IPS DF 6.9 (cell line): ENCODE data around the gene HOXB3.

Source experiments
- DNase-seq: peaks from one replicate; pipeline ENCODE4 v3.0.0-alpha.2; 2013; ENCODE audit warnings: low read depth, low spot score
- H3K27ac ChIP-seq: one replicate; pipeline ENCODE4 v1.5.1; 2013; ENCODE audit warnings: low read length, control low read depth
- H3K27me3 ChIP-seq: 2 replicates; pipeline ENCODE4 v1.6.1; 2013; ENCODE audit warnings: mild to moderate bottlenecking, low read length; ENCODE audit not compliant: control insufficient read depth, insufficient read depth
- H3K36me3 ChIP-seq: 2 replicates; pipeline ENCODE4 v1.6.1; 2013; ENCODE audit warnings: low read length; ENCODE audit not compliant: control insufficient read depth, insufficient read depth
- H3K4me1 ChIP-seq: 2 replicates; pipeline ENCODE4 v1.6.1; 2013; ENCODE audit warnings: low read length; ENCODE audit not compliant: control insufficient read depth, insufficient read depth
- H3K4me3 ChIP-seq: 2 replicates; pipeline ENCODE4 v1.5.1; 2013; ENCODE audit warnings: mild to moderate bottlenecking, low read length
- H3K9me3 ChIP-seq: 2 replicates; pipeline ENCODE4 v1.6.1; 2013; ENCODE audit warnings: low read length, inconsistent platforms; ENCODE audit not compliant: control insufficient read depth, insufficient read depth
- WGBS: extraction: QIAGEN DNeasy Blood & Tissue Kit; methylation state at CpG from one replicate; pipeline ENCODE4 v1.1.7; 2013; ENCODE audit warnings: mixed read lengths, missing lambda C conversion rate; ENCODE audit not compliant: insufficient read length, insufficient coverage; 5-methylcytosine and 5-hydroxymethylcytosine counted together

Gene HOXB3

DNA sequence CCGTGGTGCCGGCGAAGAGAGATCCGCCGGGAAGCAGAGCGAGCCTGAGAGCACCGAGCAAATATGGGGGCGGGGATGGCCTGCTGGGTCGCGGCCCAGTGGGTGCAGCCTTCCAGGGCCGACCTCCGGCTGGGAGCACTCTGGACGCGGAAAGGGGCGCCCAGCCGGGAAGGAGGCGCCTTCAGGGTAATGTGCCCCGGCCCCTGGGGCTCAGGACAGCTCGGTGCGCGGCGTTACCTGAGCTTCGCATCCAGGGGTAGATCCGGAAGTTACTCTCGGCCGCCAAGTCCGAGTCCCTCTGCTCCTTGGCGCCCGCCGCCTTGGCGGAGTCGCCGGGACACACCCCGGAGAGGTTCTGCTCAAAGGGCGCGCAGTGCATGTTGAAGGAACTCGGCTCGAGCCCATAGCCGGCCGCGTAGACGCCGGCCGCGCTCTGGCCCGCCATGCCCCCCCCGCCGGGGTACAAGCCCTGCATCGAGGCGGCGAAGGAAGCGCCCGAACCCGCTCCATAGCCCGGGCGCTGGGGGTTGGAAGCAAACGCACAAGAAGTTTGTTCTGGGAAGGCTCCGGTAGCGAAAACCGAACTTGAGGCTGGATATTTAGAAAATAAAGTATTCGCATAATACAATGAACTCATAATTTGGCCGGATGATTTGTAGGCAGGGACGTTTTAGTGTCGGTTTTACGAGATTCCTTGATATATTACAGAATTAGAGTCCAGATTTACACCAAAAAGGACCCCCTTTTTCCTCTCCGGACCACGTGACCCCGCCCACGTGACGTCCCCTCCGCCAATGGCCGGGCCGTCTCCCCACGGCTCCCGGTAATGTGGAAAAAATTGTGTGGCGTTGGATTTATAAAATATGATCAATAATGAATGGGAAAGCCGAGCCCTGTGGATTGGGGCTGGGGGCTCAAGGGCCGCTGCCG lies 20.5 kb upstream of the HOXB3 start, which contains the start of gene HOXB7:
TSS of gene HOXB7 (minus strand) at position 736 of the 930 bp plus-strand sequence. CDS start at position 637, 99 bp downstream.
- Histone ChIP-seq H3K9me3 (no peaks in the 10 kb centered on the region), H3K36me3 (no peaks in the 10 kb centered on the region), H3K4me1 (peaks cover 7% of the 10 kb centered on the region), H3K27me3 (peaks cover 94% of the 10 kb centered on the region), H3K4me3 (no peak within 1 kb of the TSS), H3K27ac (no peak within 1 kb of the TSS)
- DNase-seq = no peak
- WGBS = no CpG with 5 or more reads among the region's 79 CpGs

DNA sequence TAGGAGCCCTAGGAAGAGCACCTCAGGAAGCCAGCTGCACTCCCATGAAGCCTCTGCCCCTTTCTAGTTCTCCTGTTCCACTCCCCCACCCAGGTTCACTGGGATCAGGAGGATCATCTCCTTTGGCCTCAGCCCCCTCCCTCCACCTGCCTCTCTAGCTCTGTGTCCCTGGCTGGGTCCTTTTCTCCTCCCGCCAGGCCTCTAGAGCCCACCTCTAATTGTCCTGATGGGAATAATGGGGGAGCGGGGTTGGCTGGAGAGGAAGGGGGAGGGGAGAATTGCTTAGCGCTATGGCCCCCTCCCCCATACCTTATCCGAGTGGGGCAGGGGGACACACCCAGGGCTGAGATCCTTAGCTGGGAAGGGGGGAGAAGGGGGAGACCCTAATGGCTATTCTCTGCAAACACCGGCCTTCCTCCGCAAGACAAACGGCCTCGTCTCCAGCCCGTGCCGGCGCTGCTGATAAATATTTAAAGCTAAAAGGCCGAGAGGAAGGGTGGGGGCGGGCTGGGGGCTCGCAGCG lies 19.8 kb upstream of the HOXB3 start:
- DNase-seq = no peak
- peaks cover 7% of the 10 kb centered on the region for H3K4me1 ChIP-seq
- no peaks in the 10 kb centered on the region for H3K9me3 ChIP-seq
- WGBS = no CpG with 5 or more reads among the region's 15 CpGs
- H3K27me3 ChIP-seq = peaks cover 94% of the 10 kb centered on the region
- no peaks in the 10 kb centered on the region for H3K36me3 ChIP-seq
- H3K27ac ChIP-seq = no peak overlapping the region
- H3K4me3 ChIP-seq = no peak overlapping the region

DNA sequence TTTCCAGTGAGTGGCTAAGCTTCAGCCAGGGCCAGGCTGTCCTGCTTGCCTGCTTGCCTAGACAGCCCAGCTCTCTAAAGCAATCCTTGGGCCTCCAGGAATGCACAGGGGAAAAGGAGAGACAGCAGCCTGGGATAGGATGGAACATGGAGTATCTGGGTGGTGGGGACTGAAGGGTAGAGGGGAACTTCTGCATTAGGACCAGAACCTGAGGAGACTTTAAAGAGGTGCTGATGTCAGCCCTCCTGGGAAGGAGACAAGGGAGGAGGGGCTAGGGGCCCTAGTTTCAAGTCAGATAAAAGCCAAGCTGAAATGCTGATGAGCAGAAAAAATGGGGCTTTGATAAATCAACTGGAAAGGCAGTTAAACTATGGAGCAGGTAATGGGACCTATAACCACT lies 19.0 kb upstream of the HOXB3 start:
- H3K4me1 ChIP-seq = peaks cover 4% of the 10 kb centered on the region; the same call in 1 of the 2 replicates
- H3K36me3 ChIP-seq = no peaks in the 10 kb centered on the region
- no peak overlapping the region for H3K27ac ChIP-seq
- H3K27me3 ChIP-seq = peaks cover 95% of the 10 kb centered on the region
- DNase-seq = no peak
- H3K4me3 ChIP-seq = no peak overlapping the region
- no peaks in the 10 kb centered on the region for H3K9me3 ChIP-seq

GRCh38 chr17:48608494-48608834 lies 18.4 kb upstream of the HOXB3 start:
- no peak overlapping the region for H3K4me3 ChIP-seq
- peaks cover 4% of the 10 kb centered on the region; the same call in 1 of the 2 replicates for H3K4me1 ChIP-seq
- H3K9me3 ChIP-seq = no peaks in the 10 kb centered on the region
- no peak overlapping the region for H3K27ac ChIP-seq
- H3K36me3 ChIP-seq = no peaks in the 10 kb centered on the region
- peaks cover 95% of the 10 kb centered on the region for H3K27me3 ChIP-seq
- no CpG with 5 or more reads among the region's 1 CpG for WGBS
- no peak for DNase-seq

DNA sequence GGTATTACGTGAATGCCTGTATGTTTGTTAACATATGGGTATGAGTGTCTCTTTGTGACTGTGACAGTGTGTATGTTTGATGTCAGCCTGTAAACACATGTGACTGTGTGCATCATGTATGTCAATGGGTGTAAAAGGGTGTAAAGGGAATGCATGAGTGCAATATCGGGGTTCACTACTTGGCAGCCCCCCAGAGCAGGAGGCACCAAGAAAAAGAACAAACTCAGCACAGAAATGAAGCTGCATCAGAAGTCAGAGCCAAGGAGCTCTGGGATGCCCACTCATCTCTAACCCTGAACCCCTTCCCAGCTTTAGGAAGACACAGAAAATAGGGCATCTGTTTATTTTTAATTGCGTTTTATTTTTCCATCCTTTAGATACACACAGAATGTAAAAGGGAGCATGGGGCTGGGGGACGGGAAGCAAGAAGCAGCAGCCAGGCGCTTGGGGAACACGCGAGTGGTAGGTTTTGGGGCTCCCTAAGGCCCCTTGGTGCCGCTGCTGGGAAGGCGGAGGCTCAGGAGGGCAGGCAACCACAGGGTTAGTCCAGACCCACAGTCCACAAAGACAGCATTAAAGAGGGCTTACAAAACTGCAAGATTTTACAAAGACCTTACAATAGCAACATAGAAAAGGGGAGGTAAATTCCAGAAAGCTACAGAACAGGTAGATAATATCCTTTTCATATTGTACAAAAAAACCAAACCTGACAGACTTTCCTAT lies 17.0 kb upstream of the HOXB3 start:
- no peak for DNase-seq
- Histone ChIP-seq H3K27me3 (peaks cover 97% of the 10 kb centered on the region), H3K36me3 (no peaks in the 10 kb centered on the region), H3K27ac (no peak overlapping the region), H3K4me1 (peaks cover 3% of the 10 kb centered on the region; the same call in 1 of the 2 replicates), H3K9me3 (no peaks in the 10 kb centered on the region), H3K4me3 (no peak overlapping the region)
- WGBS = no CpG with 5 or more reads among the region's 9 CpGs

GRCh38 chr17:48605991-48606891 lies 16.2 kb upstream of the HOXB3 start:
- Histone ChIP-seq H3K4me3 (no peak overlapping the region), H3K27ac (no peak overlapping the region), H3K27me3 (peaks cover 97% of the 10 kb centered on the region), H3K36me3 (no peaks in the 10 kb centered on the region), H3K4me1 (peaks cover 3% of the 10 kb centered on the region; the same call in 1 of the 2 replicates), H3K9me3 (no peaks in the 10 kb centered on the region)
- no CpG with 5 or more reads among the region's 41 CpGs for WGBS
- DNase-seq = no peak

- 100% methylated on average over 1 of the region's 10 CpGs for WGBS
- no peak for DNase-seq
- no peak overlapping the region for H3K27ac ChIP-seq
- H3K9me3 ChIP-seq = no peaks in the 10 kb centered on the region
- H3K36me3 ChIP-seq = no peaks in the 10 kb centered on the region
- peaks cover 2% of the 10 kb centered on the region; the same call in 1 of the 2 replicates for H3K4me1 ChIP-seq
- H3K27me3 ChIP-seq = peaks cover 97% of the 10 kb centered on the region
- no peak overlapping the region for H3K4me3 ChIP-seq
Measured at GRCh38 chr17:48605409-48605919, 15.4 kb upstream of the HOXB3 start.

DNA sequence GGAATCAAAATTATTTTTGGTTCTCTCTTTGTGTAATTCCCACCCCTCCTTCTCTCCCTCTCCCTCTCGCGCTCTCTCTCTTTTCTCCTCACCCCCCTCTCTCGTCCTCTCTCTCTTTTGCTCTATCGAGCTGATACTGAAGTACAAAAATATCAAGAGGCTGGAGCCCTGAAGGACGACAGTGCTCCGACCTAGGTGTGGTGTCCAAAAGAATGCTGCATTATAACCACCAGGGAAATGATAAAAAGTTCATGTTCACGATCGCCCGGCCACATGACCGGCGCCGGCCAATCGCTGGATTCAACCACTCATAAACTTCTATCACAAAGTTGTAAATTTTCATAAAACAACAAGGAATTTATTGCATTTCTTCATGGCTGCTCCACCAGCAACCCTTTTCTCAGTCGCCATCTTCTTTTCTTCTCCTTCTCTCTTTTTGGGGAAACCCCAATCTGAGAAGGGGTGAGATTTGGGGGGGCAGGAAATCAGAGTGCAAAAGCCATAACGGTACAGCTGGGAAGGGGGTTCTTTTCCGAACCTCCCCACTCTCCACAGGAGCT lies 14.8 kb upstream of the HOXB3 start, which contains the start of gene HOXB6:
TSS of gene HOXB6 (minus strand) at position 217 of the 560 bp plus-strand sequence. CDS start 6,836 bp downstream, outside the sequence.
- WGBS = no CpG with 5 or more reads among the region's 16 CpGs
- no peaks in the 10 kb centered on the region; the same call in 1 of the 2 replicates for H3K4me1 ChIP-seq
- H3K27me3 ChIP-seq = peaks cover 98% of the 10 kb centered on the region
- H3K36me3 ChIP-seq = no peaks in the 10 kb centered on the region
- DNase-seq = no peak
- H3K4me3 ChIP-seq = no peak within 1 kb of the TSS
- H3K9me3 ChIP-seq = no peaks in the 10 kb centered on the region
- H3K27ac ChIP-seq = no peak within 1 kb of the TSS

DNA sequence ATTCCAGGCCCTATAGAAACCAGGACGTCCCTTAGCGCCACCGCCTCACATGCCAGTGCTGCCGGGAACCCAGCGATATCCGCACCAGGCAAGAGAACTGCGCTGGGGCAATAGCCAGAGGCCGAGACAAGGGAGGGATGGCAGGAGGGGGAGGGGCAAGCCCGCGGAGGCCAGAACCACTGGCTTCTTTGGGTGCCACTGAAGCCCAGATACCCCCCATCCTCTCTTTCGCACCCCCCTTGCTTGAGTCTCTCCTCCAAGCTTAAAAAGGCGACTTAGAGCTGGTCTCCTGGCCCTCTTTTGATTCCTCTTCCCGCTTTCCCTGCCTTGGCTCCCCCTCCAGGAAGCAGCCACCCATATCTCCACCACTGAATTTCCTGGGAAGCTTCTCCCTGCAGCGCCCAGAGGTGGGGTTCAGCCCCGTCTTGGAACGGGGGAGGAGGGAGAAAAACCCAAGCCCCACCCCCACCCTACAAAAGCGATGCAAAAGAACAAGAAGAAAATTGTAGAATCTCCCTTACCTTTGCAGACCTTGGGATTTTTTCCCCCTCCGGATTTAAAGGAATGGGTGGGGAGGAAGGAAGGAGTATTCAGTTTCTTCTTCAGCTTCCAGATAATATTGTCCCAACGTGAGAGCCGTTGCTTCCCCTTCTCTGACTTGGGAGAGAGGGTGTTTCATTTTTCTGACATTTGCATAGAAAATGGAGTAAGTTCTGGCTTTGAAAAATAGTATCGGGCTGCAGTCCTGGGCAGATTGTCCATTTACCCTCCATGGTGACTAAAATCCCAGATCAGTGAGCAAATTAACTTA lies 14.1 kb upstream of the HOXB3 start:
- WGBS = no CpG with 5 or more reads among the region's 21 CpGs
- no peak for DNase-seq
- no peak overlapping the region for H3K4me3 ChIP-seq
- peaks cover 98% of the 10 kb centered on the region for H3K27me3 ChIP-seq
- no peaks in the 10 kb centered on the region for H3K9me3 ChIP-seq
- no peaks in the 10 kb centered on the region; the same call in 1 of the 2 replicates for H3K4me1 ChIP-seq
- H3K27ac ChIP-seq = no peak overlapping the region
- no peaks in the 10 kb centered on the region for H3K36me3 ChIP-seq
